GM12878 (cell line): ENCODE results near the gene PDILT. TPM values are rescaled to one million over a fixed set of nuclear protein-coding genes. Genes with fewer than 3 reads are reported as not detected.

ENCODE experiments used
- ATAC-seq: fragments of 200-7000 bp; cut with Tn5 transposase; 3 replicates; pipeline ENCODE4 v1.9.1; 2020; ENCODE audit warnings: mild to moderate bottlenecking, moderate library complexity
- BruUV-seq: library from RNA; stranded (reverse); fragments of 400-500 nt; replicated peaks from 2 replicates; lab custom pipeline; 2021; lab: Mats Ljungman, UMichigan
- CTCF ChIA-PET: fragments of 300-600 bp; sonication (Branson Sonifier 250); formaldehyde crosslinking; extraction: SDS; loops from one replicate; lab custom pipeline; 2021; ENCODE audit warnings: inconsistent platforms; lab: Yijun Ruan, JAX
- POLR2A ChIA-PET: fragments of 350-600 bp; formaldehyde crosslinking; extraction: SDS; loops from one replicate; lab custom pipeline; 2021; ENCODE audit warnings: inconsistent platforms; lab: Charles Lee
- RAD21 ChIA-PET: fragments of 300-600 bp; sonication (Branson Sonifier 250); formaldehyde crosslinking; loops from one replicate; lab custom pipeline; 2023; ENCODE audit warnings: antibody characterized with exemption; ENCODE audit not compliant: unreplicated experiment; lab: Charles Lee
- SMC1A ChIA-PET: fragments of 300-600 bp; sonication (Branson Sonifier 250); formaldehyde crosslinking; loops from one replicate; lab custom pipeline; 2023; ENCODE audit not compliant: unreplicated experiment, uncharacterized antibody; lab: Charles Lee
- DNase-seq: peaks from one replicate; pipeline ENCODE4 v3.0.0-alpha.2; 2011; ENCODE audit warnings: low read depth, low spot score
- FAIRE-seq: peaks from 3 replicates; lab custom pipeline; 2011; peaks lifted over from hg19 to GRCh38; lab: Jason Lieb, UNC
- H2AFZ ChIP-seq: 2 replicates; pipeline ENCODE4 v1.6.0; 2011; ENCODE audit warnings: low read depth, low read length, control low read depth; ENCODE audit not compliant: control insufficient read depth
- H3K27ac ChIP-seq: 2 replicates; pipeline ENCODE4 v1.5.1; 2011; ENCODE audit warnings: control low read depth; ENCODE audit not compliant: control insufficient read depth, insufficient read depth
- H3K27me3 ChIP-seq, 2 experiments: replicated peaks in 1 of 2; 2 replicates each; pipeline versions ENCODE4 v1.6.0 to v1.6.1; 2011; ENCODE audit warnings: low read length in 1 of 2; ENCODE audit not compliant: control insufficient read depth in 2 of 2, insufficient read depth in 2 of 2
- H3K36me3 ChIP-seq, 2 experiments: 2 replicates each; pipeline ENCODE4 v1.5.1; 2011; ENCODE audit warnings: low read length in 1 of 2; ENCODE audit not compliant: control insufficient read depth in 2 of 2, insufficient read depth in 2 of 2
- H3K4me1 ChIP-seq: 2 replicates; pipeline ENCODE4 v1.6.1; 2011; ENCODE audit warnings: mild to moderate bottlenecking, low read length, moderate library complexity, mixed read lengths; ENCODE audit not compliant: control insufficient read depth, insufficient read depth
- H3K4me2 ChIP-seq: 2 replicates; pipeline ENCODE4 v1.6.0; 2011; ENCODE audit warnings: control low read depth; ENCODE audit not compliant: control insufficient read depth, insufficient read depth
- H3K4me3 ChIP-seq: fragments of 200-600 bp; sonication (generic); 2 replicates; pipeline ENCODE4 v1.5.1; 2016
- H3K79me2 ChIP-seq: 2 replicates; pipeline ENCODE4 v1.6.0; 2011; ENCODE audit warnings: low read length; ENCODE audit not compliant: control insufficient read depth, insufficient read depth
- H3K9ac ChIP-seq: 2 replicates; pipeline ENCODE4 v1.8.0; 2011; ENCODE audit warnings: low read length, control low read depth, mixed read lengths; ENCODE audit not compliant: control insufficient read depth, insufficient read depth
- H3K9me3 ChIP-seq: replicated peaks from 3 replicates; pipeline ENCODE4 v1.5.1; 2011; ENCODE audit warnings: mild to moderate bottlenecking, low read length; ENCODE audit not compliant: control insufficient read depth, insufficient read depth
- H4K20me1 ChIP-seq: 2 replicates; pipeline ENCODE4 v1.6.0; 2011; ENCODE audit not compliant: control insufficient read depth, insufficient read depth
- CTCF ChIP-seq, 3 experiments: IDR thresholded peaks in 2 of 3; conservative IDR thresholded peaks in 1 of 3; 2 replicates each; pipeline ENCODE4 v1.5.1; 2011; ENCODE audit warnings: low read depth in 3 of 3, low read length in 3 of 3, mild to moderate bottlenecking in 3 of 3, control low read depth in 2 of 3, moderate library complexity in 2 of 3, inconsistent platforms in 1 of 3, mixed read lengths in 1 of 3; ENCODE audit not compliant: control insufficient read depth in 2 of 3, insufficient read depth in 1 of 3; ENCODE audit errors: extremely low read depth in 1 of 3
- PBX3 ChIP-seq: IDR thresholded peaks from 2 replicates; pipeline ENCODE4 v1.6.1; 2011; ENCODE audit warnings: mild to moderate bottlenecking, low read depth, low read length, moderate library complexity; ENCODE audit not compliant: insufficient replicate concordance
- RAD21 ChIP-seq: IDR thresholded peaks from 2 replicates; pipeline ENCODE4 v1.6.1; 2011; ENCODE audit warnings: mild to moderate bottlenecking, low read depth, low read length, moderate library complexity; ENCODE audit not compliant: insufficient read depth
- SMC3 ChIP-seq: IDR thresholded peaks from 2 replicates; pipeline ENCODE4 v1.6.1; 2011; ENCODE audit warnings: low read length, improper control_type of control experiment, borderline replicate concordance
- SUPT20H ChIP-seq: IDR thresholded peaks from 2 replicates; pipeline ENCODE4 v1.6.1; 2011; ENCODE audit warnings: low read depth, mild to moderate bottlenecking, low read length, moderate library complexity, borderline replicate concordance; ENCODE audit not compliant: control insufficient read depth
- ZNF207 ChIP-seq: fragments of 450-650 bp; IDR thresholded peaks from 2 replicates; pipeline ENCODE4 v1.6.1; 2014; ENCODE audit warnings: antibody characterized with exemption, mild to moderate bottlenecking, borderline replicate concordance
- WGBS: methylation state at CpG from one replicate; pipeline ENCODE4 v1.1.6; 2016; ENCODE audit warnings: low lambda C conversion rate; ENCODE audit not compliant: insufficient replicate concordance, insufficient coverage; ENCODE audit errors: missing lambda C conversion rate; 5-methylcytosine and 5-hydroxymethylcytosine counted together
- in situ Hi-C: fragments of 300-500 bp; cut with MboI; formaldehyde crosslinking; loops from 9 replicates; pipeline ENCODE4 v1.14.3; 2018; ENCODE audit warnings: mixed read lengths
- intact Hi-C: fragments of 100-400 bp; cut with micrococcal nuclease; formaldehyde crosslinking; loops from one replicate; pipeline ENCODE4 v1.14.2; 2022; ENCODE audit not compliant: unreplicated experiment
- polyA plus RNA-seq, 11 experiments: library from polyadenylated mRNA; depleted of rRNA in 4 of 11; unstranded in 6 of 11; stranded (reverse) in 5 of 11; fragments of >200 nt; fragmentation: Nextera tagmentation in 4 of 11; fragmentation: Illumina TruSeq in 1 of 11; extraction: Ambion mirVana in 4 of 11; extraction: Trizol in 1 of 11; gene quantifications; 1 replicate in 1 of 11; 2 replicates in 10 of 11; pipeline versions ENCODE4 v1.2.1 to v1.2.3, GENCODE V29; 2011 to 2016; ENCODE audit warnings: inconsistent platforms in 2 of 11, missing spikeins in 2 of 11, low read depth in 1 of 11
- total RNA-seq, 4 experiments: library from RNA; depleted of rRNA in 3 of 4; stranded (reverse); fragments of >200 nt in 3 of 4; fragmentation: Illumina TruSeq in 1 of 4; extraction: Trizol in 1 of 4; gene quantifications; 2 replicates each; pipeline versions ENCODE4 v1.2.1 to v1.2.3, GENCODE V29; 2013 to 2021

Gene PDILT
- total and polyA plus RNA-seq, 10 of the 15 experiments (the other 5 are each of a cell fraction or from before 2014, with no cell fraction given): not detected

GRCh38 chr16:20385844-20386832, 18.4 kb downstream of the PDILT start:
- in situ Hi-C loops: no loop called here
- no peaks in the 10 kb centered on the region for H3K36me3 ChIP-seq
- ChIA-PET SMC1A (interaction anchor here (0.7 to 5.2 kb wide), 7 partner anchors 10 to 785 kb away, joined by 3 to 66 read pairs (median 4); no protein-coding TSS in a partner anchor), CTCF (interaction anchor here (0.6 to 6.4 kb wide), 27 partner anchors 8 to 824 kb away, joined by 3 to 137 read pairs (median 4); no protein-coding TSS in a partner anchor), POLR2A (no interaction called here), RAD21 (interaction anchor here (0.6 to 5.7 kb wide), 7 partner anchors 9 to 689 kb away, joined by 3 to 58 read pairs (median 3); no protein-coding TSS in a partner anchor)
- no peak for DNase-seq
- H3K79me2 ChIP-seq: no peaks in the 10 kb centered on the region
- H3K27ac ChIP-seq: no peak overlapping the region
- H3K4me1 ChIP-seq: no peaks in the 10 kb centered on the region
- no peaks in the 10 kb centered on the region for H3K27me3 ChIP-seq
- no peaks in the 10 kb centered on the region for H3K9me3 ChIP-seq
- no peak overlapping the region for H3K9ac ChIP-seq
- no peak overlapping the region for H2AFZ ChIP-seq
- 6% methylated on average over 28 of the region's 30 CpGs for WGBS
- no peak overlapping the region for H3K4me3 ChIP-seq
- H4K20me1 ChIP-seq: no peaks in the 10 kb centered on the region
- BruUV-seq: no TSS peak
- FAIRE-seq: no peak
- H3K4me2 ChIP-seq: no peak overlapping the region
- intact Hi-C loops: loop anchor here (10.0 kb wide), 1 partner anchor 319 kb away; no protein-coding TSS in a partner anchor
- TF ChIP-seq SMC3 (peak; percentile 70), CTCF (IDR thresholded peaks at IDR 0.05 in 2 of 3, conservative IDR thresholded peaks at IDR 0.05 in 1 of 3; ENCODE audit: control insufficient read depth in 2 of 3, extremely low read depth in 1 of 3, insufficient read depth in 1 of 3, low read depth in 3 of 3, low read length in 3 of 3) (peak; percentile 74 to 89 (median 79)), PBX3 (no peak), RAD21 (peak; percentile 50), ZNF207 (no peak), SUPT20H (no peak)
- peak; percentile 63 for ATAC-seq
